GM21717 (cell line): ENCODE results near the gene BABAM2.
"Not testable (repeated sequence)": the region's sequence is repeated elsewhere in the genome, so short reads cannot be mapped to it uniquely, and the experiment has no call there.

ENCODE experiments used
- ATAC-seq: cut with Tn5 transposase; IDR thresholded peaks from one replicate; pipeline ENCODE4 v1.9.1; 2021; ENCODE audit warnings: mild to moderate bottlenecking, moderate library complexity; ENCODE audit not compliant: unreplicated experiment

The BABAM2 gene

DNA sequence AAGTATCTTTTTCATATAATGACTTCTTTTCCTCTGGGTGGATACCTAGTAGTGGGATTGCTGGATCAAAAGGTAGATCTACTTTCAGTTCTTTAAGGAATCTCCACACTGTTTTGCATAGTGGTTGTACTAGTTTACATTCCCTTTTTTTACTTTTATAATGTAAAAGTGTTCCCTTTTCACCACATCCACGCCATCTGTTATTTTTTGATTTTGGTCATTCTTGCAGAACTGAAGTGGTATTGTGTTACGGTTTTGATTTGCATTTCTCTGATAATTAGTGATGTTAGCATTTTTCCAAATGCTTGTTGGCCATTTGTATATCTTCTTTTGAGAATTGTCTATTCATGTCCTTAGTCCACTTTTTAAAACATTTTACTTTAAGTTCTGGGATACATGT lies 127.9 kb downstream of the BABAM2 start:
- ATAC-seq, result not testable (repeated sequence)

DNA sequence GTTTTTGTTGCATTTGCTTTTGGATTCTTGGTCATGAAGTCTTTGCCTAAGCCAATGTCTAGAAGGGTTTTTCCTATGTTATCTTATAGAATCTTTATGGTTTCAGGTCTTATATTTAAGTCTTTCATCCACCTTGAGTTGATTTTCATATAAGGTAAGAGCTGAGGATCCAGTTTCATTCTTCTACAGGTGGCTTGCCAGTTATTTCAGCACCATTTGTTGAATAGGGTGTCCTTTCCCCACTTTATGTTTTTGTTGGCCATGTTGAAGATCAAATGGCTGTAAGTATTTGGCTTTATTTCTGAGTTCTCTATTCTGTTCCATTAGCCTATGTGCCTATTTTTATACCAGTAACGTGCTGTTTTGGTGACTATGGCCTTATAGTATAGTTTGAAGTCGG lies 129.0 kb downstream of the BABAM2 start:
- ATAC-seq, result not testable (repeated sequence)

DNA sequence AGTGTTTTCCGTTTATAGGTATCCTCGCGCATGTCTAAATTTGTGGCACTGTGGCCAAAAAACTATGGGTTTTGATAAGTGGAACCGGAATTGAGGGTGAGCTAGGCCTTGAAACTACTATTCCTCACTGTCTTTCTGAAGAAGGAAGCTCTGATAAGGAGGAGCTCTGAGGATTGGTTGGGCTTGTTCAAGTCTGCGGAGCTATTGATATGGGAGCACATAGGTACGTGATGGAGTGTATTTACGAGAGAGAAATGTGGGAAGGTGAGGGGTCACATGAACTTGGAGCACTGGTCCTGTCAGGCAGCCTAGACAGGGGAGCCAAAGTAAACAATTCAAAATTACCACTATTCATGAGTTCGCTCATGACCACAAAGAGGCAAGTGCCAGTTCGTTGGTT lies 131.4 kb downstream of the BABAM2 start:
- no peak for ATAC-seq

DNA sequence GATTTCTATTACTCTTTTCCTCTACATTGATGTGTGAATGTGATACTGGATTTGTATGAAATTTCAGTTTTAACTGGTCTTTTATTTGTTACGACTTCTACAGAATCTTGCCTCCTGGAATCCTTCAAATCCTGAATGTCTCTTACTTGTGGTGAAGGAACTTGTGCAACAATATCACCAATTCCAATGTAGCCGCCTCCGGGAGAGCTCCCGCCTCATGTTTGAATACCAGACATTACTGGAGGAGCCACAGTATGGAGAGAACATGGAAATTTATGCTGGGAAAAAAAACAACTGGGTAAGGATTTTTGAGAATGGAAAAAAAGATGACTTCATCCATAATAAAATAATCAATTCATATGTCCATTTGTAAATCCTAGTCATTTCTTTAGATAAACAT lies 134.6 kb downstream of the BABAM2 start:
- no peak for ATAC-seq

DNA sequence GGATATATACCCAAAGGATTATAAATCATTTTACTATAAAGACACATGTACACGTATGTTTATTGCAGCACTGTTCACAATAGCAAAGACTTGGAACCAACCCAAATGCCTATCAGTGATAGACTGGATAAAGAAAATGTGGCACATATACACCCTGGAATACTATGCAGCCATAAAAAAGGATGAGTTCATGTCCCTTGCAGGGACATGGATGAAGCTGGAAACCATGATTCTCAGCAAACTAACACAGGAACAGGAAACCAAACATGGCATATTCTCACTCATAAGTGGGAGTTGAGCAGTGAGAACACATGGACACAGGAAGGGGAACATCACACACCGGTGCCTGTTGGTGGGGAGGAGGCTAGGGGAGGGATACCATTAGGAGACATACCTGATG lies 135.7 kb downstream of the BABAM2 start:
- ATAC-seq, result not testable (repeated sequence)

DNA sequence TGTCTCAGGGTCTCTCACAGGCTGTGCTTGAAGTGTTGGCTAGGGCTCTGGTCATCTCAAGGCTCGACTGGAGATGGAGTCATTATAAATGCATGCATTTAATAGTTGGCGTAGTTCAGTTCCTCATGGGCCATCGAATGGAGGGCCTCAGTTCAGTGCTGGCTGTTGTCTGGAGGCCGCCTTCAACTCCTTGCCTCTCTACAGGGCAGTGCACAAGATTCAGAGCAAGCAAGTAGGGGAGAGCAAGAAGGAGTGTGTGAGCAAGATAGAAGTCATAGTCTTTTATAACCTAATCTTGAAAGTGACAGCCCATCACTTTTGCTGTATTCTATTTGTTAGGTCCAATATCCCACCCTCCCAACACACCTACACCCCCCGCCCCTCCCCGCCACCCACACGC lies 137.5 kb downstream of the BABAM2 start:
- ATAC-seq, result no peak

DNA sequence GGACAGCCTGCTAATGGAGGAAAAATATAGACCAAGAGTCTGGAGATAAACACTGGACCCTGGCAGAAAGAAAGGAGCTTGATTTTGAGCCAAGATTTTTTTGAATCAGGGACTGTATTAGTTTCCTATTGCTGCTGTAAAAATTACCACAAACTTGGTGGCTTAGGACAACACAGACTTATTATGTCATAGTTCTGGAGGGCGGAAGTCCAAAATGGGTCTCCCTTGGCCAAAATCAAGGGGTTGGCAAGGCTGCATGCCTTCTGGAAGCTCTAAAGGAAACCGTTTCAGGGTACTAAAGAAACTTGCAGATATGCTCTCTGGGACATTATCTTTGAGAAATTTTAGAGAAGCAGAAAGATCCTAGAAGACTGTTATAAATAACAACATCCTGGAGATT lies 140.1 kb downstream of the BABAM2 start:
- no peak for ATAC-seq

DNA sequence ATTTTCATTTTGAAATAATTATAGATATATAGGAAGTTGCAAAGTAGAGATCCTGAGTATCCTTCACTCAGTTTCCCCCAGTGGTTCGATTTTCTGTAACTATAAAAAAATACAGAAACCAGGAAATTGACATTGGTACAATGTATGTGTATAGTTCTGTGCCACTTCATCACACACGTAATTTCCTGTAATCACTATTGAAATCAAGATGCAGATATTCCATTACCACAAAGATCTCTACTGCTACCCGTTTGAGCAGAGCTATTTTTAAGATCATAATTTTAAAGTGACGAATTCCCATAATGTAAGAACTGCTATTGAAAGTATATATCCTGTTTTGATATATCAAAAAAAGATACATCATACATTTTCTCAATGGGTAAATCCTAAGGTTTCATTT lies 142.3 kb downstream of the BABAM2 start:
- no peak for ATAC-seq

DNA sequence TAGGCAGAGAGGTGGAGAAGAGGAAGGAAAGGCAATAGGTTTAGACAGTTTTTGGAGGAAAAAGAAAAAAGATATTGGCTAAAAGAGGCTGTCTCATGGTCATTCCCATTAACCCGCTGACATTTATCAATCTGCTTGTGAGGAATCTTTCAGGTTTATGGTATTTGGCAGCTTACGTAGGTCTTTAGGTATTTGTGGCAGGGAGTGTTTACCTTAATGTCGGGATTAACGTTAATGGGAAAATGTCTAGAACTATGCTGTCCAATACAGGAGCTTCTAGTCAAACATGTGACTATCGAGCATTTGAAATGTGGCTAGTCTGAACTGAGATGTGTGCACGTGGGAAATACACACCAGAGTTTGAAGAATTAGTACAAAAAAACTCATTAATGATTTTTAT lies 144.2 kb downstream of the BABAM2 start:
- ATAC-seq, result no peak

DNA sequence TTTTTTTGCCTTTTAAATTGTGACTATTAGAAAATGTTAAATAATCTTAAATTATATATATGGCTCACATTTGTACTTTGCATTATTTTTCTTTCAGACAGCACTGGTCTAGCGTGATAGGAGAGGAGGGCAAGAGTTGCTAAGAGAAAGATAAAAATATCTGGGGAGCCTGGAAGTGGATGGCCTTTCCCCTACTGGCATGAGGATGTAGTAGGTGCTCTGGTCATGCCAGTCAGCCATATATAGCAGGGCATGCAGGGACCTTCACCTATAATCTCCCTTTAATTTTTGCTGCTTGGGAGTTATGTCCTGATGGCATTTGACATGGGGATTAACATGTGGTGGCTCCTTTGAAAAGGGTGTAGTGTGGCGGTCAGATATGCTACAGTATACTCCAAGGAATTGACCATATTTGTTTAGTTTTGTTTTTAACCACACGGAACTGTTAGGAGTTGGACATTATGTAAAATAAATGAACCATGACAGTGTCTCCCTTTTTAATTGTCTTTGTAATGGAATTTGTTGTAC lies 144.7 kb downstream of the BABAM2 start:
- ATAC-seq, result no peak

DNA sequence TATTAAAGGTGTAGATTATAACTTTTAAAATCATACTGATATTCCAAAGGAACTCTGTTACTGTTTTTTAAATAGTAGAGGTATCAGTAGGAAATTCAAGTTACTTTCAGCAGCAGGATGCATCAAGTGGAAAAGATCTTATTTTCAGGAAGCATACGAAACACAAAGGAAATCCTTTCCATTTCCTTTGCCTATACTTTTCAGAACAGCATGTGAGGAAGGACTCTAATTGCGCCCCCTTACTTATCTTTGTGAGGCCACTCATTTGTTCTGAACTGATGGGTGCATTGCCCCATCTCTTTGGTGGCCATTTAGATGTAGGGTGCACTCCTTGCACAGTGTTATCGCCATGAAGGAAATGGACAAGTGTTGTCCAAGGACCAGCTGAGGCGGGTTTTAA lies 145.3 kb downstream of the BABAM2 start:
- ATAC-seq, result no peak

DNA sequence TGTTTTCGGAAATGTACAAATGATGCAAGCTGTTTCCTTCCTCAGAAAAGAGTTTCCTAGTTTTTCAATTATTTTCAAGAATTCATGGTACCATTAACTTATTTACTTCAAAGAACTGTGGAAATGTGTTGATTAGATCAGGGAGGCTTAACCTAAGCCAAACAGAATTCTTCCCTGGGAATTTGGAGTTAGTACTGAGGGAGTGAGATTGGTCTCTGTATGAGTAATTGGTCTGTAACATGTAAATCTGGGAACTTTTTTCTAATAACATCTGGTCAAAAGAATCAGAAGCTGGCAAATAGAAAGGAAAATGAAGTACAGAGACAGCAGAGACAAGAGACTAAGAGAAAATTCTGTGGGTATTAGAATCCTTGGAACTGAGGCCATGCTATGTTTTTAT lies 145.8 kb downstream of the BABAM2 start:
- no peak for ATAC-seq

DNA sequence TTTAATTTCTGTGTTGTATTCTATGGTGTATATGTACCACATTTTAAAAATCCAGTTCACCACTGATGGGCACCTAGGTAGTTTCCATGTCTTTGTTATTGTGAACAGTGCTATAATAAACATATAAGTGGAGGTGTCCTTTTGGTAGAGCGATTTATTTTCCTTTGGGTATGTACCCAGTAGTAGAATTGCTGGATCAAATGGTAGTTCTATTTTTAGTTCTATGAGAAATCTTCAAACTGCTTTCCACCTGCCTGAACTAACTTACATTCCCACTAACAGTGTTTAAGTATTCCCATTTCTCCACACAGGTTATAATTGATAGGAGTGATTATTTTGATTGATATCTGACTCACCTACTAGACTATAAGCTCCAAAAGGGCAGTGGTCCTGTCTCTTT lies 148.2 kb downstream of the BABAM2 start:
- no peak for ATAC-seq

DNA sequence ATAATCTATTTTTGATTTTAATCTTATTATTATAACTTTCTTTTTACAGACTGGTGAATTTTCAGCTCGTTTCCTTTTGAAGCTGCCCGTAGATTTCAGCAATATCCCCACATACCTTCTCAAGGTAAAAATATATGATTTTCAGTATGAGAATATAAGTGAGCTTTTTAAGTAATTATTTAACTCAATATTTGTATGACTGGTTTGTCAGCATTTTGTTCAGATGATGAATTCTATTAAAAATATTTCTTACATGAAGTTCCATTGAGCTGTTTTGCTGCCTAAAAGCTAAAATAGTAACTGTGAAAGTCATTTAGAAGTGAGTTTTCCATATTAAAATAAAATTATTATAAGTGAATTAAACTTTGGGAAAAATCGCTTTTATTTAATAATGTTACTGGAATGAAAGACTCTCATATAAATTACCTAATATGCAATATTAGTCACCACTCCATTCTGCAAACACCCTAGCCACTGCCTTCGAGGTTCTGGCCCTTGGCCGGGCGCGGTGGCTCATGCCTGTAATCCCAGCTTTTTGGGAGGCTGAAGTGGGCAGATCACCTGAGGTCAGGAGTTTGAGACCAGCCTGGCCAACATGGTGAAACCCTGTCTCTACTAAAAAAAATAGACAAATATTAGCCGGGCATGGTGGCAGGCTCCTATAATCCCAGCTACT lies 155.3 kb downstream of the BABAM2 start:
- no peak for ATAC-seq

DNA sequence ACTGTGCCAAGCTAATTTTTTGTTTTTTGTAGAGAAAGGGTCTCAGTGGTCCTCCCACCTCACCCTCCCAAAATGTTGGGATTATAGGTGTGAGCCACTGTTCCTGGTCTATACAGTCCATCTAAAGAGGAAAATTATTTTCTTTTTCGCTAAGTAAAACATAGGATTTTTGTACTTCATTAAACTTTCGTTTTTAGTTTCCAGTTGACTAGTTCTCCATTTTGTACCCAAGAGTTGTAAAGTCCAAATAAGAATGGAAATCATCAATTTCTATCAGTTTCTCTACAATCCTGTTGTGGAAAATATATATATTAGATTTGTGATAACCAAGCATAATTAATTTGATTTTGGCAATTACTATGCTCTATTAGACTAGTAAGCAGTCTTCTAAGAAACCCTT lies 156.4 kb downstream of the BABAM2 start:
- ATAC-seq, result no peak

DNA sequence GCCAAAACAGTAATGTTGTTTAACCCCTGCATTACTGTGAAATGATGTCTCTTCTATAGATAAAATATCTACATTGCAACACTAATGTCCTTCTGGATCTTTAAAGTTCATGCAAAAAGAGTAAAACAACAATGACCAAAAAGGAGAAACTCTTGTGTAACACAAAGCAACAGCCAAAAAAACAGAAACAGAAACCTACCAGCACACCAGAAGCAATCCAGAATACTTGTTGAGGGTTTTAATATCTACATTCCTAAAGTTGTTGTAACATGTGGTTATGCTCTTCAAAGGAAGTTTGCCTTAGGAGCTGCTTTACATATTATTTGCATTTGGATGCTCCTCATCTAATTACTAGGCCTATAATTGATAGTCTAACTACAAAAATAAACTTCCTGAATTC lies 157.2 kb downstream of the BABAM2 start:
- no peak for ATAC-seq

DNA sequence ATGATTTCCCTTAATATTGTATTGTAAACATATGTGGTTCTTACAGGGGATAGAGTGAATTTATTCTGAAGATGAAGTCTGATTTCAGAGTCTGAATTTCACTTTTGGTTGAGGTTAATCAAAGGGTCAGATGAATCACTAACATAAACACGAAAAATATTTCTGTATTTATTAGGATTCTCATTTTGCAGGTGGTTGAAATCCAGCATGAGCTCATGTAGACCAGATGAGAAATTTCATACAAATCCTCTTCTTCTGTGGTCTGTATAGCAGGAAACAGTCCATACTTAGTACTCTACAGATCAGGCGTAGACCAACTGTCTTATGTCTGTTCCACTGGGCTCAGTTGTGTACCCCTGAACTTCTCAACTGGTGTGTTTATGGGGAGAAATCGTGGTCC lies 157.8 kb downstream of the BABAM2 start:
- ATAC-seq, result no peak

DNA sequence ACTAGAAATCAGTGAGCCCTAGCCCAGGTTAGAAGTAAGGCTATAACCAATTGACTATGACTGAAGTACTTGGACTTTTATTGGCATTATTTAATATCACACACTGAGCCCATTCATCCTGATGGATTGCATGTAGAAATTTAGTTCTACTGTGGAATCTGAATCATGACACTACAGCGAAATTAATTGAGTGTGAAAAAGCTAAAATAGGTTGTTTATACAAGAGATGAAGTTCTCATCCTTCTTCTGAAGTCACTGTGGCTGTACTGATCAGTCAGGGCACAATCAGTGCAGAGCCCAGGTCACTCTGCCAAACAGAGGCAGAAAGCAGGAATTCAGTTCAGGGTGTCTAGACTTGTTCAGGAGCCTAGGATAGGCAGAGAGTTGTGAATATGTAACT lies 158.9 kb downstream of the BABAM2 start:
- ATAC-seq, result no peak

DNA sequence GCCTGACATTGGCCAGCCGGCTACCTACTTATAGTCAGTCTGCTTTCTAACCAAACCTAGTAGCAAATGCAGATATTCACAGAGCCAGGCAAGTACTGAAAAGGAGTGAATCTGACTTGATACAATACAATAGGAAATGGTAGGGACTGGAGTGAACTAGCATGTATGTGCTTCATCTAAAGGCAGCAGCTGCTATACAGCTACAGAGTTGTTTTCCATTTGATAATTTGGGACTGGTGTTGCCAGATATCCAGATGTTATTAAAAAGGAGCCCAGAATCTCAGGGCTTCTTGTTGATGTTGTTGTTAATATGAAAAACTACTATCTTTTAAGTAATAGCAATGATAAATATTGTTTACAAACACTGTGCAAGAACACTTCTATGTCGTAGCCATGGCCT lies 159.4 kb downstream of the BABAM2 start:
- ATAC-seq, result no peak

DNA sequence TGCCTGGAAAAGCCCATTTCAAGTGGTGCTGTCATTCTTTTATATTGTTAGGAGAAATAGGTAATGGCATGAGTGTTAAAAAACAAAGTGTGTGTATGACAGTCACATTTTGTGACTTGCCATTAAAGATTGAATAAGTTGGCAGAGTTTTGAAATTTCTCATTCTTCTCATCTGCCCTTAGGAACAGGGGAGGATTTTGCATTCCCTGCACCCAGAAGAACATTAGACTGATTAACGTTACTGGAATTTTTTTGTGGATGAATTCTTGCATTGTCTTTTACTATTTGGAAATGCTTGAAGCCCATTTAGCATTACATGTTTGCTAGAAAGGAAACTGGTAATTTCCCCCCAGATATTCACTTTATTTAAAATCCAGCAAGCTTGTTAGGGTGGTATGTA lies 162.2 kb downstream of the BABAM2 start:
- ATAC-seq, result no peak

DNA sequence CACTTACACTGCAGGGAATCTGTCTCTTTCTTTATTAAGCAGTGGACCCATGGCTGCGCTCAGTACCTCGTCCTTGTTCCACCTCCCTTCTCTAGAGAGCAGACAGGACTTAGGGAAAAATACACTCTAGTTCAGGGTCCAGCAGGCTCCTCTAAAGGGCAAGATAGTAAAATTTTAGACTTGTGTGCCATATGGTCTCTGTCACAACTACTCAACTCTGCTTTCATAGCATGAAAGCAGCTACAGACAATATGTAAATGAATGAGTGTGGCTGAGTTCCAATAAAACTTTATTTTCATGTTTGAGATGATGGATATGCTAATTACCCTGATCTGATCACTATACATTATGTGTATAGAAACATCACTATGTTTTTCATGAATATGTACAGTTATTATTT lies 163.1 kb downstream of the BABAM2 start:
- no peak for ATAC-seq

DNA sequence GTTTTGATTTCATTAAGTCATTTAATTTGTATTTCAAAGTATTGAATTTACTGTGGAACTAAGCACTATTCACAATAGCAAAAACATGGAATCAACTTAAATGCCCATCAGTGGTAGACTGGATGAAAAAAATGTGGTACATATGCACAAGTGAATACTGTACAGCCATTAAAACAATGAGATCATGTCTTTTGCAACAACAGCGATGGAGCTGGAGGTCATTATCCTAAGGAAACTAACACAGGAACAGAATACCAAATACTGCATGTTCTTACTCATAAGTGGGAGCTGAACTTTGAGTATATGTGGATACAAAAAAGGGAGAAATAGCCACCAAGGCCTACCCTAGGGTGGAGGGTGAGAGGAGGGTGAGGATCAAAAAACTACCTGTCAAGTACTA lies 164.4 kb downstream of the BABAM2 start:
- ATAC-seq, result no peak

DNA sequence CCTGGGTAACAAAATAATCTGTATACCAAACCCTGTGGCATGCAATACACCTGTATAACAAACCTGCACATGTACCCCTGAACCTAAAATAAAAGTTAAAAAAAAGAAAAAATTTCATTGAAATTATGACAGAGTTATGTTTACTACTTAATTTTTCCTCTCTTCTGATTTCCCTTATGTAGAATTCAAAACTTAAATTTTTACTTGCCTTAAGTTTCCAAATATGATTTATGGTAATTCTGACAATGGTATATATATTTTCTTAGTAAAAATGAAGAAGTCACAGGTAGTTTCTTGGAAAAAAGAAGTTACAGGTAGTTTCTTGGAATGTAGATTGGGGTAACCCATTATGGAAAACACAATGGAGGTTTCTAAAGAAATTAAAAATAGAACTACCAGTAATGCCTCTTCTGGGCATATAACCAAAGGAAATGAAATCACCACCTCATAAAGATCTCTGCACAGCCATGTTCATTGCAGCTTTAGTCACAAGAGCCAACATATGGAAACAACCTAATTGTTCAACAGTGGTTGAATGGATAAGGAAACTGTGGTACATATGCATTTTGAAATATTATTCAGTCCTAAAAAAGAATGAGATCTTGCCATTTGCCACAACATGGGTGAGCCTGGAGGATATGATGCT lies 164.9 kb downstream of the BABAM2 start:
- ATAC-seq, result no peak
